22Rv1 (cell line): ENCODE measurements around the gene AGAP1.

ENCODE experiments used
- CTCF ChIP-seq: fragments of 450-650 bp; IDR thresholded peaks from 2 replicates; pipeline ENCODE4 v1.5.1; 2017; ENCODE audit warnings: mild to moderate bottlenecking
- ZFX ChIP-seq: fragments of 450-650 bp; IDR thresholded peaks from 2 replicates; pipeline ENCODE4 v1.6.1; 2017; ENCODE audit warnings: antibody characterized with exemption, borderline replicate concordance

GRCh38 chr2:236019434-236019833 lies 525.6 kb downstream of the AGAP1 start:
- TF ChIP-seq CTCF (no peak), ZFX (no peak)
